ENCODE results near the gene IQGAP2.

IQGAP2 gene

DNA sequence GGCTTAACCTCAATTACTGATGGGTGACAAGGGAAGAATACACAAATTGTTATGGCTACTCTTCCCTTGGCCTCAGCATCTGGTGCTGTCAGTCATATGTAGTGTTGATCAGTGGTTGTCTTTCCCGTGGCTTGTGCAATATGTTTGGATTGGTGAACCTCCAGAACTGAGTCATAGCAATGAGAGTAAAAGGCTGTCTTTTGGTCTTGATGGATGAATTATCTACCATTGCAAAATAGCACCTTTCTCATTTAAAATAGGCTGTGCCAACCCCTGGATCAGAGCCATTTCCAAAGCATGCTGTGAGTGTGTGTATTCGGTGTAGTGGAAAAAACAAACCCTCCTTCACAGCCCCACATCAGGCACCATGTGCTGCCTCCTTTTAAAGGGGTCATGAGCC, 298.2 kb downstream of the IQGAP2 start:
- Histone ChIP-seq H3K27me3 (replicated peaks) (no peaks in the 10 kb centered on the region), H3K36me3 (replicated peaks) (no peaks in the 10 kb centered on the region), H3K4me3 (ENCODE audit: low read depth, low read length) (no peak overlapping the region), H3K27ac (no peak overlapping the region)
- in situ Hi-C loops (cut with HindIII; ENCODE audit: low pct_ligation_motif_present, low sequenced_read_pairs): no loop called here
- peak; percentile 89 for DNase-seq
- TF ChIP-seq, protein P1, sequence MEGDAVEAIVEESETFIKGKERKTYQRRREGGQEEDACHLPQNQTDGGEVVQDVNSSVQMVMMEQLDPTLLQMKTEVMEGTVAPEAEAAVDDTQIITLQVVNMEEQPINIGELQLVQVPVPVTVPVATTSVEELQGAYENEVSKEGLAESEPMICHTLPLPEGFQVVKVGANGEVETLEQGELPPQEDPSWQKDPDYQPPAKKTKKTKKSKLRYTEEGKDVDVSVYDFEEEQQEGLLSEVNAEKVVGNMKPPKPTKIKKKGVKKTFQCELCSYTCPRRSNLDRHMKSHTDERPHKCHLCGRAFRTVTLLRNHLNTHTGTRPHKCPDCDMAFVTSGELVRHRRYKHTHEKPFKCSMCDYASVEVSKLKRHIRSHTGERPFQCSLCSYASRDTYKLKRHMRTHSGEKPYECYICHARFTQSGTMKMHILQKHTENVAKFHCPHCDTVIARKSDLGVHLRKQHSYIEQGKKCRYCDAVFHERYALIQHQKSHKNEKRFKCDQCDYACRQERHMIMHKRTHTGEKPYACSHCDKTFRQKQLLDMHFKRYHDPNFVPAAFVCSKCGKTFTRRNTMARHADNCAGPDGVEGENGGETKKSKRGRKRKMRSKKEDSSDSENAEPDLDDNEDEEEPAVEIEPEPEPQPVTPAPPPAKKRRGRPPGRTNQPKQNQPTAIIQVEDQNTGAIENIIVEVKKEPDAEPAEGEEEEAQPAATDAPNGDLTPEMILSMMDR (IDR thresholded peaks at IDR 0.05; ENCODE audit: low read depth, low read length, missing control alignments): no peak

DNA sequence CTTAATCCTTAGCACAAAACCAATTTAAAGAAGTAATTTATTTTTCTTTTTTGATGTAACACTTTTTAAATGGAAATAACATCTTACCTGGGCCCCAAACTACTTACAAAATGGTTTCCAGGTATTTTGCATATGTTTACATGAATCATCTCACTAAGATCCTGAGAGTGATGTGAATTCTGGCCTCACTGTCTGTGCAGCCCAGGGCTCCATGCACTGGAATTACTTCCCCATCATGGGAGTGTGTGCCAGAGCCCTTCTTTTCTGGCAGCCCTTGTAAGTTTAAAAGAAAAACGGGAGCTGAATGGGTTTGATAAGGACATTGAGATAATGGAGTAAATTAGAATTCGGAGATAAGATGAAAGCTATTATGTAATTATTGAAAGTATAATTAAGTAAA, 300.6 kb downstream of the IQGAP2 start:
- Histone ChIP-seq H3K27me3 (replicated peaks) (no peaks in the 10 kb centered on the region), H3K36me3 (replicated peaks) (no peaks in the 10 kb centered on the region), H3K27ac (no peak overlapping the region), H3K4me3 (ENCODE audit: low read depth, low read length) (no peak overlapping the region)
- TF ChIP-seq, protein P1 (IDR thresholded peaks at IDR 0.05; ENCODE audit: low read depth, low read length, missing control alignments): no peak
- DNase-seq: no peak
- in situ Hi-C loops (cut with HindIII; ENCODE audit: low pct_ligation_motif_present, low sequenced_read_pairs): no loop called here

DNA sequence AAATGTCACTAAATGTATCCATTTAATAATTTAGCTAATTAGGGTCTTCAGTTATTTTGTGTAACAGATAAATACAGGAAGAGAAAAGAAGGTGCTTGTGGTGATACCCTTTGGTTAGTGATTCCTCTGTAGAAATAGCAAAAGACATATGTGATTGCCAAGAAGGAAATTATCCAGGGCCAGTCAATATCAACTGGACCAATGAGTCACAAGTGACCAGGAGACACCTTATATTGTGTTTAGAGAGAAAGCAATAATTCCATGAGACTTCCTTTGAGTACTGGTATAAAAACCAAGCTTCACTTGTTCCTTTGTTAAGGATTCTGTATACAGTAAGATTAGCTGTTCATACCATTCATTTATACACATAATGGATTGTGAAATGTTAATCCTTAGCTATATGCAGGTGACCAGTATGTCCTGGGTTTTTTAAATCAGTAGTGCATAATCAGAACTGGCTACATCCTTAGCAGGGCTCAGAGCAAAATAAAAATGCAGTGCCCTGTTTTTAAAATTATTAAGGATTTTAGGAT, 301.1 kb downstream of the IQGAP2 start:
- Histone ChIP-seq H3K27me3 (replicated peaks) (no peaks in the 10 kb centered on the region), H3K4me3 (ENCODE audit: low read depth, low read length) (no peak overlapping the region), H3K27ac (no peak overlapping the region), H3K36me3 (replicated peaks) (no peaks in the 10 kb centered on the region)
- no peak for DNase-seq
- in situ Hi-C loops (cut with HindIII; ENCODE audit: low pct_ligation_motif_present, low sequenced_read_pairs): no loop called here
- TF ChIP-seq, protein P1 (IDR thresholded peaks at IDR 0.05; ENCODE audit: low read depth, low read length, missing control alignments): no peak

DNA sequence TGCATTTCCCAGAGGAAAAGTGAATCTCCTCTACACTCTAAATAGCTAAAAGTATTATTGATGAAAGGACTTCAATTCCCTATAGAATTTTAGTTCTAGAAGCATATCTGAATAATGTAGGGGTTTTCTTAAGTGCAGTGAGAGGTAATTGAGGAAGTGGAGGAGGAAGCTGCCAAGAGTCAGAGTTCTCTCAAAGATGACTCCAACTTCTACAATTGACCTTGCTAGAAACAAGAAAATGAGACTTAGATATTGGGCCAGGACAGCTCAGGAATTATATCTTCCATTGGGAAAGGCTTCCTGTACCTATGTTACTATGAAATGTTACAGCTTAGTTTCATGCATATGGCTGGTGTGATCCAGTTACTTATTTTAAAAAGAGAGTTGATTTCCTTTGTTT, 302.5 kb downstream of the IQGAP2 start:
- DNase-seq: no peak
- TF ChIP-seq, protein P1 (IDR thresholded peaks at IDR 0.05; ENCODE audit: low read depth, low read length, missing control alignments): no peak
- Histone ChIP-seq H3K36me3 (replicated peaks) (no peaks in the 10 kb centered on the region), H3K27ac (no peak overlapping the region), H3K4me3 (ENCODE audit: low read depth, low read length) (no peak overlapping the region), H3K27me3 (replicated peaks) (no peaks in the 10 kb centered on the region)
- in situ Hi-C loops (cut with HindIII; ENCODE audit: low pct_ligation_motif_present, low sequenced_read_pairs): no loop called here

DNA sequence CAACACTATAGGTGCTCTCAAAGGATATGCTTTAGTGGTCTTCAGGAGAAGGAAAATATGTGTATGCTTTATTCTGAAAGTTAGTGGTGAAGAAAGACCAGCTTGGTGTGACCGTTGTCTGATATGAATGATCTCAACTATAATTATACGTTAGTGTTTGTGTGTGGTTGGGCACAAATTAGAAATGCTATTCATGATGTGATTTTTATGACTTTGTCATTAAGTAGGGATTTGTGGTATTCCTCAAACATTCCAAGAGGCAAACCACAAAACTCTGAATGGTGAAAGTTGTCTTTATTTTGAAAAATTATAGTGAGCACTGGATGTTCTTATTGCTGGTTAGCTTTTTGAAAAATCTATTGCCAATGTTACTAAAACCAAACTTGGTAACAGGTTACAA, 306.7 kb downstream of the IQGAP2 start:
- TF ChIP-seq, protein P1 (IDR thresholded peaks at IDR 0.05; ENCODE audit: low read depth, low read length, missing control alignments): no peak
- no peaks in the 10 kb centered on the region for H3K36me3 ChIP-seq (replicated peaks)
- H3K27ac ChIP-seq: no peak overlapping the region
- no peak overlapping the region for H3K4me3 ChIP-seq (ENCODE audit: low read depth, low read length)
- DNase-seq: no peak
- H3K27me3 ChIP-seq (replicated peaks): no peaks in the 10 kb centered on the region
- in situ Hi-C loops (cut with HindIII; ENCODE audit: low pct_ligation_motif_present, low sequenced_read_pairs): no loop called here

DNA sequence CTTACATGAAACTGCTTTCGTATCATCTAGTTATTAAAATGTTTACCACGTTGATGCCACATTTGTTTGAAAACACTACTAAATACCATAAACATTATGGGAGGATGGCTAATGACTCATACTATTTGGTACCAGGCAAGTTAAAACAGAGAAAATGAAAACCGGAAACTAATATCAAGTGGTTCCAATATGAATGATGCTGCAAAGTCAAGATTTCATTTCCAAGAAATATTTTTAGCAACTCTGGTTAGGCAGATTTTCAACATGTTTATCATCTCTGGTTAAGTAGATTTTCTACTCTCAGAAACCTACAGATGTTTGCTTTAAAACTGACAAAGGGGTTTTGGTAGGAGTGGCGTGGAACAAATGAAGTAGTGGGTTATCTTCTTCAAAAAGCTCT, 307.9 kb downstream of the IQGAP2 start:
- no peaks in the 10 kb centered on the region for H3K27me3 ChIP-seq (replicated peaks)
- H3K36me3 ChIP-seq (replicated peaks): no peaks in the 10 kb centered on the region
- DNase-seq: no peak
- in situ Hi-C loops (cut with HindIII; ENCODE audit: low pct_ligation_motif_present, low sequenced_read_pairs): no loop called here
- TF ChIP-seq, protein P1 (IDR thresholded peaks at IDR 0.05; ENCODE audit: low read depth, low read length, missing control alignments): no peak
- H3K27ac ChIP-seq: no peak overlapping the region
- H3K4me3 ChIP-seq (ENCODE audit: low read depth, low read length): no peak overlapping the region

Data from brain microvascular endothelial cell (primary cell).